ENCODE measurements around the gene TBX5.

- TF ChIP-seq NFRKB (IDR thresholded peaks at IDR 0.05; ENCODE audit: low read depth) (no peak), ZNF274 (IDR thresholded peaks at IDR 0.05; ENCODE audit: borderline replicate concordance, low read depth, low read length) (no peak)
Observed at GRCh38 chr12:114403690-114404066, 2.3 kb downstream of the TBX5 start.
